Activated T-helper 17 cell treated with anti-CD3 and anti-CD28 coated beads, Interleukin-2, amount 50 U/mL, for 72 hours (primary cell): ENCODE data around the gene LARGE1. TPM values are rescaled to one million over a fixed set of nuclear protein-coding genes. Genes with fewer than 3 reads are reported as not detected.

Source experiments
- ATAC-seq: fragments of 150-1000 bp; cut with Tn5 transposase; replicated peaks from 2 replicates; pipeline ENCODE4 v1.10.0; 2021; ENCODE audit warnings: mild to moderate bottlenecking, moderate library complexity
- H3K27ac Mint-ChIP-seq: one replicate; pipeline ENCODE4 v1.8.0; 2022; ENCODE audit warnings: mixed read lengths
- H3K27me3 Mint-ChIP-seq: one replicate; pipeline ENCODE4 v1.8.0; 2022; ENCODE audit warnings: mixed read lengths
- H3K36me3 Mint-ChIP-seq: one replicate; pipeline ENCODE4 v1.8.0; 2022; ENCODE audit warnings: low read depth, mild to moderate bottlenecking, mixed read lengths
- H3K4me1 Mint-ChIP-seq: one replicate; pipeline ENCODE4 v1.8.0; 2022; ENCODE audit warnings: mixed read lengths
- H3K4me3 Mint-ChIP-seq: one replicate; pipeline ENCODE4 v1.8.0; 2022; ENCODE audit warnings: mild to moderate bottlenecking, mixed read lengths
- H3K9me3 Mint-ChIP-seq: one replicate; pipeline ENCODE4 v1.8.0; 2022; ENCODE audit warnings: mixed read lengths
- total RNA-seq, 2 donors: library from RNA; stranded (reverse); gene quantifications; one replicate each; pipeline ENCODE4 v1.2.3, GENCODE V29; 2022

The LARGE1 gene
- total RNA-seq, 2 donors from 2014 or later, result 0.45 to 0.73 TPM

GRCh38 chr22:33789690-33790253 lies 130.5 kb downstream of the LARGE1 start:
- Mint-ChIP-seq H3K9me3 (peaks cover 24% of the 10 kb centered on the region), H3K27me3 (peaks cover 6% of the 10 kb centered on the region), H3K4me1 (no peaks in the 10 kb centered on the region), H3K4me3 (no peak overlapping the region), H3K36me3 (no peaks in the 10 kb centered on the region), H3K27ac (no peak overlapping the region)
- ATAC-seq, result peak; percentile 84

- Mint-ChIP-seq H3K27me3 (peaks cover 6% of the 10 kb centered on the region), H3K4me1 (no peaks in the 10 kb centered on the region), H3K27ac (no peak overlapping the region), H3K4me3 (no peak overlapping the region), H3K36me3 (no peaks in the 10 kb centered on the region), H3K9me3 (peaks cover 24% of the 10 kb centered on the region)
- no peak for ATAC-seq
These were observed 131.3 kb downstream of the LARGE1 start for GRCh38 chr22:33788927-33789326.

- H3K4me3 Mint-ChIP-seq, result no peak overlapping the region
- H3K9me3 Mint-ChIP-seq, result peaks cover 23% of the 10 kb centered on the region
These were observed 132.4 kb downstream of the LARGE1 start for GRCh38 chr22:33787645-33788456.

GRCh38 chr22:33786149-33786548 lies 134.1 kb downstream of the LARGE1 start:
- Mint-ChIP-seq H3K36me3 (no peaks in the 10 kb centered on the region), H3K4me1 (no peaks in the 10 kb centered on the region), H3K27me3 (no peaks in the 10 kb centered on the region), H3K4me3 (no peak overlapping the region), H3K9me3 (peaks cover 21% of the 10 kb centered on the region), H3K27ac (no peak overlapping the region)
- no peak for ATAC-seq

More at GRCh38 chr22:33787645-33788456, 132.4 kb downstream of the LARGE1 start:
- no peaks in the 10 kb centered on the region for H3K36me3 Mint-ChIP-seq
- no peak for ATAC-seq
- H3K4me1 Mint-ChIP-seq, result no peaks in the 10 kb centered on the region
- peaks cover 6% of the 10 kb centered on the region for H3K27me3 Mint-ChIP-seq
- H3K27ac Mint-ChIP-seq, result no peak overlapping the region

GRCh38 chr22:33785283-33785968 lies 134.8 kb downstream of the LARGE1 start:
- Mint-ChIP-seq H3K4me3 (no peak overlapping the region), H3K27ac (no peak overlapping the region), H3K4me1 (no peaks in the 10 kb centered on the region), H3K27me3 (no peaks in the 10 kb centered on the region), H3K9me3 (peaks cover 21% of the 10 kb centered on the region), H3K36me3 (no peaks in the 10 kb centered on the region)
- peak; percentile 82 for ATAC-seq

GRCh38 chr22:33781411-33781810 lies 138.9 kb downstream of the LARGE1 start:
- Mint-ChIP-seq H3K4me3 (no peak overlapping the region), H3K36me3 (no peaks in the 10 kb centered on the region), H3K27me3 (no peaks in the 10 kb centered on the region), H3K9me3 (peaks cover 5% of the 10 kb centered on the region), H3K4me1 (no peaks in the 10 kb centered on the region), H3K27ac (no peak overlapping the region)
- ATAC-seq, result no peak

GRCh38 chr22:33780531-33781136 lies 139.6 kb downstream of the LARGE1 start:
- H3K27ac Mint-ChIP-seq, result no peak overlapping the region
- H3K4me1 Mint-ChIP-seq, result no peaks in the 10 kb centered on the region
- no peaks in the 10 kb centered on the region for H3K36me3 Mint-ChIP-seq
- H3K9me3 Mint-ChIP-seq, result peaks cover 9% of the 10 kb centered on the region
- ATAC-seq, result no peak
- no peak overlapping the region for H3K4me3 Mint-ChIP-seq
- H3K27me3 Mint-ChIP-seq, result no peaks in the 10 kb centered on the region

- Mint-ChIP-seq H3K4me1 (no peaks in the 10 kb centered on the region), H3K27me3 (no peaks in the 10 kb centered on the region), H3K4me3 (no peak overlapping the region), H3K9me3 (peaks cover 9% of the 10 kb centered on the region), H3K27ac (no peak overlapping the region), H3K36me3 (no peaks in the 10 kb centered on the region)
- no peak for ATAC-seq
These were observed 141.0 kb downstream of the LARGE1 start for GRCh38 chr22:33779243-33779642.

- no peak overlapping the region for H3K4me3 Mint-ChIP-seq
- peaks cover 7% of the 10 kb centered on the region for H3K9me3 Mint-ChIP-seq
- no peaks in the 10 kb centered on the region for H3K4me1 Mint-ChIP-seq
- no peak for ATAC-seq
- H3K27me3 Mint-ChIP-seq, result no peaks in the 10 kb centered on the region
- H3K36me3 Mint-ChIP-seq, result no peaks in the 10 kb centered on the region
- H3K27ac Mint-ChIP-seq, result no peak overlapping the region
These were observed 143.8 kb downstream of the LARGE1 start for GRCh38 chr22:33776491-33776890.

GRCh38 chr22:33774781-33775180 lies 145.5 kb downstream of the LARGE1 start:
- Mint-ChIP-seq H3K36me3 (no peaks in the 10 kb centered on the region), H3K9me3 (peaks cover 7% of the 10 kb centered on the region), H3K27me3 (no peaks in the 10 kb centered on the region), H3K4me1 (no peaks in the 10 kb centered on the region), H3K27ac (no peak overlapping the region), H3K4me3 (no peak overlapping the region)
- ATAC-seq, result no peak

GRCh38 chr22:33772745-33773144 lies 147.5 kb downstream of the LARGE1 start:
- Mint-ChIP-seq H3K27me3 (no peaks in the 10 kb centered on the region), H3K36me3 (no peaks in the 10 kb centered on the region), H3K27ac (no peak overlapping the region), H3K4me1 (no peaks in the 10 kb centered on the region), H3K4me3 (no peak overlapping the region), H3K9me3 (peaks cover 12% of the 10 kb centered on the region)
- no peak for ATAC-seq

- Mint-ChIP-seq H3K27ac (no peak overlapping the region), H3K4me3 (no peak overlapping the region), H3K4me1 (no peaks in the 10 kb centered on the region), H3K9me3 (peaks cover 11% of the 10 kb centered on the region), H3K27me3 (no peaks in the 10 kb centered on the region), H3K36me3 (no peaks in the 10 kb centered on the region)
- ATAC-seq, result no peak
These were observed 149.1 kb downstream of the LARGE1 start for GRCh38 chr22:33771136-33771535.

- Mint-ChIP-seq H3K27me3 (no peaks in the 10 kb centered on the region), H3K36me3 (no peaks in the 10 kb centered on the region), H3K4me3 (no peak overlapping the region), H3K9me3 (peaks cover 8% of the 10 kb centered on the region), H3K27ac (no peak overlapping the region), H3K4me1 (no peaks in the 10 kb centered on the region)
- ATAC-seq, result no peak
These were observed 149.6 kb downstream of the LARGE1 start for GRCh38 chr22:33770723-33771122.

GRCh38 chr22:33766091-33766490 lies 154.2 kb downstream of the LARGE1 start:
- no peak overlapping the region for H3K27ac Mint-ChIP-seq
- ATAC-seq, result no peak
- H3K4me1 Mint-ChIP-seq, result no peaks in the 10 kb centered on the region
- H3K9me3 Mint-ChIP-seq, result peaks cover 9% of the 10 kb centered on the region
- H3K27me3 Mint-ChIP-seq, result no peaks in the 10 kb centered on the region
- no peaks in the 10 kb centered on the region for H3K36me3 Mint-ChIP-seq
- H3K4me3 Mint-ChIP-seq, result no peak overlapping the region
